ENCODE data around the gene SPA17. TPM values are rescaled to one million over a fixed set of nuclear protein-coding genes. Genes with fewer than 3 reads are reported as not detected.

SPA17 gene
- total RNA-seq, 3 donors from 2014 or later = 0.58 to 1.5 (median 0.76) TPM

- no peaks in the 10 kb centered on the region for H3K9me3 Mint-ChIP-seq
- no peaks in the 10 kb centered on the region for H3K36me3 Mint-ChIP-seq (ENCODE audit: insufficient read depth)
- ATAC-seq (no peak), DNase-seq (no peak)
- peak overlapping the region; percentile 69 for H3K4me3 Mint-ChIP-seq
- peaks cover 26% of the 10 kb centered on the region for H3K4me1 Mint-ChIP-seq (ENCODE audit: low read depth)
- peaks cover 2% of the 10 kb centered on the region for H3K27me3 Mint-ChIP-seq (ENCODE audit: low read depth)
Observed at GRCh38 chr11:124745270-124745834, 71.6 kb downstream of the SPA17 start.

- peak; percentile 20 to 27 for ATAC-seq
- Mint-ChIP-seq H3K9me3 (no peaks in the 10 kb centered on the region), H3K27me3 (ENCODE audit: low read depth) (peaks cover 3% of the 10 kb centered on the region), H3K4me3 (peak overlapping the region; percentile 89), H3K4me1 (ENCODE audit: low read depth) (peaks cover 20% of the 10 kb centered on the region), H3K36me3 (ENCODE audit: insufficient read depth) (no peaks in the 10 kb centered on the region)
- DNase-seq = no peak
Observed at GRCh38 chr11:124745835-124746620, 72.3 kb downstream of the SPA17 start.

- peak overlapping the region; percentile 89 for H3K4me3 Mint-ChIP-seq
- H3K36me3 Mint-ChIP-seq (ENCODE audit: insufficient read depth) = no peaks in the 10 kb centered on the region
- peaks cover 20% of the 10 kb centered on the region for H3K4me1 Mint-ChIP-seq (ENCODE audit: low read depth)
- peaks cover 3% of the 10 kb centered on the region for H3K27me3 Mint-ChIP-seq (ENCODE audit: low read depth)
- DNase-seq (peak; percentile 77), ATAC-seq (peak; percentile 89)
- no peaks in the 10 kb centered on the region for H3K9me3 Mint-ChIP-seq
Observed at GRCh38 chr11:124746621-124747243, 73.0 kb downstream of the SPA17 start.

Other genes starting within 250 kb of the SPA17 start
- not detected for gene OR8B4, start 249.0 kb upstream of the SPA17 start, total RNA-seq
- not detected for gene OR8B8, start 228.2 kb upstream of the SPA17 start, total RNA-seq
- not detected for gene OR8B12, start 130.2 kb upstream of the SPA17 start, total RNA-seq
- not detected for gene OR8A1, start 103.9 kb upstream of the SPA17 start, total RNA-seq
- not detected for gene PANX3, start 62.5 kb upstream of the SPA17 start, total RNA-seq
- 10 to 100 TPM; 42.4 to 55.0 (median 44.9) TPM for gene TBRG1, start 51.0 kb upstream of the SPA17 start, total RNA-seq
- gene SIAE, start 165 bp upstream of the SPA17 start, total RNA-seq = 1 to 10 TPM; 1.2 to 1.5 (median 1.3) TPM
- 1 to 10 TPM; 1.2 to 2.4 (median 1.6) TPM for gene NRGN, start 66.0 kb downstream of the SPA17 start, total RNA-seq
- not detected for gene VSIG2, start 78.4 kb downstream of the SPA17 start, total RNA-seq
- gene ESAM, start 88.4 kb downstream of the SPA17 start, total RNA-seq = under 1 TPM; 0.40 to 0.66 (median 0.65) TPM
- gene MSANTD2, start 126.5 kb downstream of the SPA17 start, total RNA-seq = 10 to 100 TPM in 1 of 3 donors, 1 to 10 TPM in 2; 9.0 to 10.2 (median 9.2) TPM
- gene ROBO3, start 191.5 kb downstream of the SPA17 start, total RNA-seq = 10 to 100 TPM in 2 of 3 donors, 1 to 10 TPM in 1; 9.7 to 11.6 (median 10.4) TPM
- not detected for gene ROBO4, start 224.0 kb downstream of the SPA17 start, total RNA-seq
- not detected for gene HEPN1, start 245.3 kb downstream of the SPA17 start, total RNA-seq

All from activated T-cell treated with anti-CD3 and anti-CD28 coated beads, Interleukin-2, amount 50 U/mL, for 4 hours (primary cell).